Lower leg skin (tissue), 3 donors: ENCODE measurements around the gene CD9.

ENCODE experiments used
- CTCF ChIP-seq, 3 donors: fragments of 450-650 bp; IDR thresholded peaks; one replicate each; pipeline ENCODE4 v1.5.1; 2016; ENCODE audit warnings: antibody characterized with exemption in 3 of 3, mild to moderate bottlenecking in 3 of 3, moderate library complexity in 2 of 3
- POLR2A ChIP-seq, 2 donors: fragments of 450-650 bp; IDR thresholded peaks; one replicate each; pipeline ENCODE4 v1.6.1; 2016 to 2017; ENCODE audit warnings: antibody characterized with exemption in 2 of 2, mild to moderate bottlenecking in 1 of 2, moderate library complexity in 1 of 2

GRCh38 chr12:6218347-6218925 lies 18.2 kb downstream of the CD9 start:
- no peak for TF ChIP-seq CTCF (IDR thresholded peaks at IDR 0.05)
- no peak for TF ChIP-seq POLR2A (IDR thresholded peaks at IDR 0.05)
